Activated CD8-positive, alpha-beta memory T cell treated with anti-CD3 and anti-CD28 coated beads for 1 hour (primary cell): ENCODE results near the gene RPLP2.

Source experiments
- DNase-seq, 2 donors: peaks; one replicate each; pipeline ENCODE4 v3.0.0-alpha.2; 2020; ENCODE audit warnings: low read depth in 1 of 2; ENCODE audit errors: extremely low read depth in 1 of 2

RPLP2 gene

GRCh38 chr11:833114-833791 lies 23.5 kb downstream of the RPLP2 start:
- no peak for DNase-seq

GRCh38 chr11:833849-834311 lies 24.1 kb downstream of the RPLP2 start:
- no peak for DNase-seq

- DNase-seq = no peak
Measured at GRCh38 chr11:834371-835316, 24.9 kb downstream of the RPLP2 start.

- DNase-seq = no peak
Measured at GRCh38 chr11:836274-836673, 26.5 kb downstream of the RPLP2 start.

- DNase-seq = no peak
Measured at GRCh38 chr11:836700-837099, 26.9 kb downstream of the RPLP2 start.

- DNase-seq = no peak
Measured at GRCh38 chr11:837189-837989, 27.6 kb downstream of the RPLP2 start.

GRCh38 chr11:837990-838307 lies 28.2 kb downstream of the RPLP2 start:
- DNase-seq = no peak

- DNase-seq = no peak
Measured at GRCh38 chr11:838441-839279, 28.9 kb downstream of the RPLP2 start.

GRCh38 chr11:839280-839623 lies 29.5 kb downstream of the RPLP2 start:
- DNase-seq = no peak

GRCh38 chr11:839875-840617 lies 30.3 kb downstream of the RPLP2 start:
- DNase-seq = no peak

GRCh38 chr11:841981-842369 lies 32.2 kb downstream of the RPLP2 start:
- DNase-seq = no peak

GRCh38 chr11:842370-843002 lies 32.7 kb downstream of the RPLP2 start, which contains the start of the genes POLR2L and TSPAN4:
TSS of gene POLR2L (minus strand) at chr11:842529. CDS start at chr11:842508, 21 bp downstream.
TSS of gene TSPAN4 (plus strand) at chr11:842852. CDS start at chr11:850305, 7,453 bp downstream.
- peak; percentile 61 to 84 for DNase-seq

- no peak for DNase-seq
Measured at GRCh38 chr11:843086-843734, 33.4 kb downstream of the RPLP2 start.

GRCh38 chr11:843818-844692 lies 34.3 kb downstream of the RPLP2 start:
- no peak for DNase-seq

GRCh38 chr11:844693-845644 lies 35.2 kb downstream of the RPLP2 start:
- no peak for DNase-seq

GRCh38 chr11:845872-846495 lies 36.2 kb downstream of the RPLP2 start:
- no peak for DNase-seq
